ENCODE results near the gene ICAM2.
"Not testable (repeated sequence)": the region's sequence is repeated elsewhere in the genome, so short reads cannot be mapped to it uniquely, and the experiment has no call there.

Gene ICAM2

GRCh38 chr17:63987221-63988126 is 33.0 kb downstream of the ICAM2 start:
- in situ Hi-C loops (cut with HindIII; ENCODE audit: low sequenced_read_pairs) = no loop called here
- no peak for DNase-seq (ENCODE audit: low read depth, low spot score)
- no peak for TF ChIP-seq CTCF (IDR thresholded peaks at IDR 0.05; ENCODE audit: low read depth, low read length)
- no peak overlapping the region for H3K4me3 ChIP-seq (ENCODE audit: low read depth, low read length)

DNA sequence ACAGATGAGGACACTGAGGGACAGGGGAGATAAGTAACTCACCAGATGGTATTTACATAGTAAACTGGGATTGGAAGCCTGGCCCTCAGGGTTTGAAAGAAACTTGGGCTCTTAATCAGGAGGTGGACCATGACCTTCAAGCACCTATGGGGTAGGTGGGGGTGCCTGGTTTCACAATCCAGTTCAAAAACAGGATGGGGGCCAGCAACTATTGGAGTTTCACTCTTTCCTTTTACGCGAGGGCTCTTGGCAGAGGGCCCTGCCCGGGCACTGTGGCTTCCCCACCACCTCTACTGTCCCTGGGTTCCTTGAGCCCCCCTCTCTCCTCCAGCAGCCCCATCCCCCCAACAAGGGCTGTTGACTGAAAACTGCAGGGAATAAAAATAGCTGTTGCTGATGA is 33.6 kb downstream of the ICAM2 start:
- DNase-seq (ENCODE audit: low read depth, low spot score) = no peak
- in situ Hi-C loops (cut with HindIII; ENCODE audit: low sequenced_read_pairs) = no loop called here
- no peak overlapping the region for H3K4me3 ChIP-seq (ENCODE audit: low read depth, low read length)
- no peak for TF ChIP-seq CTCF (IDR thresholded peaks at IDR 0.05; ENCODE audit: low read depth, low read length)

- H3K4me3 ChIP-seq (ENCODE audit: low read depth, low read length) = no peak overlapping the region
- DNase-seq (ENCODE audit: low read depth, low spot score) = no peak
- in situ Hi-C loops (cut with HindIII; ENCODE audit: low sequenced_read_pairs) = no loop called here
- no peak for TF ChIP-seq CTCF (IDR thresholded peaks at IDR 0.05; ENCODE audit: low read depth, low read length)
These were observed 34.9 kb downstream of the ICAM2 start for GRCh38 chr17:63985387-63986140.

DNA sequence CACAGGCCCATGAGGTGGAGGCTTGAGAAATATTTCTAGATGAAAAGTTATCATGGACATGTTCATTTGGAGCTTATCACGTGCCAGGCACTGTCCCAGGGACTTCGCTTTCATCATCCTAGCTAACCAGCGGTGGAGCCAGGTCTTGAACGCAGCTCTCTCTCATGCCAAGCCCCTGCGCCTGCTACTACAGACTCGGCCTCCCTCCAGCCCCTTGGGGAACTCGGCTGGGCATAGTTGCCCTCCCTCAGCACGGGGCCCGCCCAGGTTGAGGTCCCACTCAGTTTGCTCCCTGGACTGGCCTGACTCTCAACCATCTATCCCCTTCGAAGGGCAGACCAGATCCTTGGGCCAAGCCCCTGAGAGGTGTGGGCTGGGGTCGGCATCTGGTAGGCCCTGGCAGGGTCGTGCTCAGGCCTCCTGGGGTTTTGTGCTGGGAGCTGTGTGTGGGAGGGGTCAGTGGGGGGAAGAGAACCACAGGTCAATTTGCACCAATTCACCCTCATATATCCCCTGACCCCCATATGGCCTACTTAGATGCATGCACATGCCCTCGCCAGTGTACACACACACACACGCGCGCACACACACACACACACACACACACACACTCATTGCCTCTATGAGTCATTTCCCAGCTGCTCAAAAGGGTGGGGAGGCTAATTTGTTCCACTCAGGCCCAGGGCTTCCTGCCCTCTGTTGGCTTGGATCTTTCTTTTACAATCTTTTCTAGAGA is 35.6 kb downstream of the ICAM2 start:
- no peak overlapping the region for H3K4me3 ChIP-seq (ENCODE audit: low read depth, low read length)
- DNase-seq (ENCODE audit: low read depth, low spot score) = peak; percentile 89
- TF ChIP-seq CTCF (IDR thresholded peaks at IDR 0.05; ENCODE audit: low read depth, low read length) = no peak
- in situ Hi-C loops (cut with HindIII; ENCODE audit: low sequenced_read_pairs) = no loop called here

- no peak overlapping the region for H3K4me3 ChIP-seq (ENCODE audit: low read depth, low read length)
- DNase-seq (ENCODE audit: low read depth, low spot score) = peak; percentile 55
- TF ChIP-seq CTCF (IDR thresholded peaks at IDR 0.05; ENCODE audit: low read depth, low read length) = no peak
- in situ Hi-C loops (cut with HindIII; ENCODE audit: low sequenced_read_pairs) = no loop called here
These were observed 36.2 kb downstream of the ICAM2 start for GRCh38 chr17:63984236-63984635.

GRCh38 chr17:63983320-63983719 is 37.1 kb downstream of the ICAM2 start:
- no peak overlapping the region for H3K4me3 ChIP-seq (ENCODE audit: low read depth, low read length)
- in situ Hi-C loops (cut with HindIII; ENCODE audit: low sequenced_read_pairs) = no loop called here
- no peak for TF ChIP-seq CTCF (IDR thresholded peaks at IDR 0.05; ENCODE audit: low read depth, low read length)
- DNase-seq (ENCODE audit: low read depth, low spot score) = no peak

DNA sequence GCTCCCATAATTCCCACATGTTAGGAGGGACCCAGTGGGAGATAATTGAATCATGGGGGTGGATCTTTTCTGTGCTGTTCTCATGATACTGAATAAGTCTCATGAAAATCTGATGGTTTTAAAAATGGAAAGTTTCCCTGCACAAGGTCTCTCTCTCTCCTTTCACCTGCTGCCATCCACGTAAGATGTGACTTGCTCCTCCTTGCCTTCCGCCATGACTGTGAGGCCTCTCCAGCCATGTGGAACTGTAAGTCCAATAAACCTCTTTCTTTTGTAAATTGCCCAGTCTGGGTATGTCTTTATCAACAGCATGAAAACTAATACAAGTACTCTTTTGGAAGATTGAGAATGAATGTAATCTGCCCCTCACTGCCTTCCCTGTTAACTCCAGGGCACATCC is 37.8 kb downstream of the ICAM2 start:
- in situ Hi-C loops (cut with HindIII; ENCODE audit: low sequenced_read_pairs); H3K4me3 ChIP-seq (ENCODE audit: low read depth, low read length); DNase-seq (ENCODE audit: low read depth, low spot score): not testable (repeated sequence)

Measured in astrocyte of the spinal cord (primary cell).